GM12875 (cell line): ENCODE results near the gene XRRA1.

Source experiments
- H3K4me3 ChIP-seq: one replicate; pipeline ENCODE4 v1.5.1; 2011; ENCODE audit warnings: low read depth, low read length, control low read depth
- TF ChIP-seq, protein P1 (sequence below): IDR thresholded peaks from 2 replicates; pipeline ENCODE4 v1.5.1; 2011; ENCODE audit warnings: low read depth, mild to moderate bottlenecking, control low read depth, inconsistent platforms, low read length, moderate library complexity, borderline replicate concordance; ENCODE audit not compliant: insufficient read depth

Gene XRRA1

DNA sequence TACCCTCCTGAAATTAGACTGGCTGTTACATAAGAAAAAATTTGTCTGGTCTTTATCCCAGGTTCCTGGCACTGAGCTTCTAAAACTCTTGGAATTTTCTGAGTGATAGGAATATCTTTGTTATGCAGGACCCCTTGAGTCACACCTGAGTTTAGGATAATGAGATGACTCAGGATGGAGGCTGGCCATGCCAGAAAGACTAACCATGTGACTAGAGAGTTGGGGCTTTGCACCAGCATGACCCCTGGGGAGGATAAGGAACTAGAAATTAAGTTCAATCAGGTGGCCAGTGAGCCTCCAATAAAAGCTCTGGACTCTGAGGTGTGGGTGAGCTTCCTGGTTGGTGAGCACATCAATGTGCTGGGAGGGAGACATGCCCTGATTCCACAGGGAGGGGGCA is 88.1 kb downstream of the XRRA1 start:
- TF ChIP-seq, protein P1, sequence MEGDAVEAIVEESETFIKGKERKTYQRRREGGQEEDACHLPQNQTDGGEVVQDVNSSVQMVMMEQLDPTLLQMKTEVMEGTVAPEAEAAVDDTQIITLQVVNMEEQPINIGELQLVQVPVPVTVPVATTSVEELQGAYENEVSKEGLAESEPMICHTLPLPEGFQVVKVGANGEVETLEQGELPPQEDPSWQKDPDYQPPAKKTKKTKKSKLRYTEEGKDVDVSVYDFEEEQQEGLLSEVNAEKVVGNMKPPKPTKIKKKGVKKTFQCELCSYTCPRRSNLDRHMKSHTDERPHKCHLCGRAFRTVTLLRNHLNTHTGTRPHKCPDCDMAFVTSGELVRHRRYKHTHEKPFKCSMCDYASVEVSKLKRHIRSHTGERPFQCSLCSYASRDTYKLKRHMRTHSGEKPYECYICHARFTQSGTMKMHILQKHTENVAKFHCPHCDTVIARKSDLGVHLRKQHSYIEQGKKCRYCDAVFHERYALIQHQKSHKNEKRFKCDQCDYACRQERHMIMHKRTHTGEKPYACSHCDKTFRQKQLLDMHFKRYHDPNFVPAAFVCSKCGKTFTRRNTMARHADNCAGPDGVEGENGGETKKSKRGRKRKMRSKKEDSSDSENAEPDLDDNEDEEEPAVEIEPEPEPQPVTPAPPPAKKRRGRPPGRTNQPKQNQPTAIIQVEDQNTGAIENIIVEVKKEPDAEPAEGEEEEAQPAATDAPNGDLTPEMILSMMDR: no peak

DNA sequence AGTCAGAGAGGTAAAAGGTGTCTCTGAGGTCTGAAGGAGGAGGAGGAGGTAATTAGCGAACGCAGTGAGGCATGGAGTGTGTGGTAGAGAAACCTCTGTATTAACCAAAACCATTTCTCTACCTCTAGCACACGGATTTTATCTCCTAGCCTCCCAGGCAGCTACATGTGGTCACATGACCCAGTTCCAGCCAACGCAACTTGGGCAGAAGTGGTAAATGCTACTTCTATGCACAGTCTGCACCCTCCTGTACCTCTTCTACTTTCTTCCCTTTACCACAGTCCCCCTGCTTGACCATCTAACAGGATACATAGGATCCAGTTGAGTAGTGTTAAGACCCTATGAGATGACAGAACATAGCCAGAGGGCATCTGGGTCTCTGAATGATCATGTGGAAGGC is 95.7 kb downstream of the XRRA1 start:
- H3K4me3 ChIP-seq: no peak overlapping the region
- TF ChIP-seq, protein P1: no peak

More for the DNA sequence above, 88.1 kb downstream of the XRRA1 start:
- no peak overlapping the region for H3K4me3 ChIP-seq

DNA sequence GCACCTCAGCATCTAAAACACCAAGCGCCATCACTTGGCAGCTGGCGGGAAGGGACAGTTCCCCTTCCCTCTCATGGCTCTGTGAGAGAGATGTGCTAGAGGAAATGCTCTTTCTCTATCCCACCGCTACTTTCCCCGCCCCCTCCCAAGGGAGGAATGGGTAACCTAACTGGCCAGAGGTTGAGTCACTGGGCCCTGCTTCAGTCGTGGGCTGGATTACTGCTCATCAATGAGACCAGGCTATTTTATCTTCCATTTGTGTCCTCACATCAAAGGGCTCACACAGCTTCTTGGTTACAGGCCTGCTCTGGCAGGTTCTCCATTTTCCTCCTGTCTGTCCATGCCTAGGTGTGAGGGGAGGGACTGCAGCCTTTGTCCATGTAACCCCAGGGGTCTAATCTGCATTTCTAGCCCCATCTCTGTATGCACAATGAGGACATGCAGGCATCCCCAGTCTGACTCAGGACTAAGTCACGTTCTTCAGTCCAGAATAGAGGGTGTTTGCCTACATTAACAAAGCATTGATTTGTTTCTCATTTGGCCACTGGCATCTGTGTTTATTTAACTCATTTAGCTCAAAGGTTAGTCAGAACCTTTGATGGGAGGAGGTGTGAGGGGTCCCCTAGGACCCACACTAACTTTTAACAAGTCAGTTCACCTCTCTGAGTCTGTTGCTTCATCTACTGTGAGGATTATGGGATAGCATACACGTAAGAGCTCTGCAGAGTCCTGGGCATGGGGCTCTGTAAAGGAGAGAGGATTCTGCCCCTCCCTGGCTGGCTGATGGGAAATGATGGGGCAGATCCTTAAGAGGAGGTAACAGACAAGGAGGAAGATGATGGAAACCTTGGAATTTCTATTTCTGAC is 99.1 kb downstream of the XRRA1 start:
- no peak overlapping the region for H3K4me3 ChIP-seq
- TF ChIP-seq, protein P1: no peak

DNA sequence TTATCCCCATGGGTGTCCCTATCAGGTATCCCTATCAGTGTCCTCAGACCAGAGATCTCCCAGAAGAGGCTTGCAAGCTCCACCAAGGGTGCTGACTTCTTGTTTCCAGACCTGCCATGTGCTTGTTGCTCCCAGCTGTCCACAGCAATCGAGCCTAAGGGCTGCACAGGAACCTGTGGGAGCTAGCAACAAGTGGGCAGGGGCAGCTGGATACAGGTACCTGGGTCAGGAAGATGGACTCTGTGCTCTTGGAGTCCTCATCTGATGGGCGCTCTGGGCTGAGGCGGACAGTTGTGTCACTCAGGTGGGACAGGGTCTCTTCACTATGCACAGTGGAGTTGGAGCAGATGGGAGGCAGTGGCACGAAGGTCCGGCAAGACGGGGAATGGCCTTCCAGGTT is 101.0 kb downstream of the XRRA1 start:
- no peak overlapping the region for H3K4me3 ChIP-seq
- TF ChIP-seq, protein P1: no peak

DNA sequence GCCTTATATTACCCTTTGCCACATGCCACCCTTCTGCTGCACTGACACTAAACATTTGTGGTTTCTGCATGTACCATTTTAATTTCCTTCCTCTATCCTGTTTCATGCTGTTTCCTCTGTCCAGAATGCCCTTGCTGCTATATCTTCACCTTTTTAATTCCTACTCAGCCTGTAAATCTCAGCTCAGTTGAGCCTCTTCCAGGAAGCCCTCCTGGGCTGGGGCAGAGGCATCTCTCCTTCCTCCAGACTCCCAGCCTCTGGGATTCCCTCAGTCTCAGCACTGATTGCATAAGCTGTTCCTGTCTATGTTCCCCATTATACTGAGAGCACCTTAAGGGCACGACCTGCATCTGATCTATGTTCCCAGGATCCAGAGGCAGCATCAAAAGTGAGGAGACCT is 101.5 kb downstream of the XRRA1 start:
- H3K4me3 ChIP-seq: no peak overlapping the region
- TF ChIP-seq, protein P1: no peak

DNA sequence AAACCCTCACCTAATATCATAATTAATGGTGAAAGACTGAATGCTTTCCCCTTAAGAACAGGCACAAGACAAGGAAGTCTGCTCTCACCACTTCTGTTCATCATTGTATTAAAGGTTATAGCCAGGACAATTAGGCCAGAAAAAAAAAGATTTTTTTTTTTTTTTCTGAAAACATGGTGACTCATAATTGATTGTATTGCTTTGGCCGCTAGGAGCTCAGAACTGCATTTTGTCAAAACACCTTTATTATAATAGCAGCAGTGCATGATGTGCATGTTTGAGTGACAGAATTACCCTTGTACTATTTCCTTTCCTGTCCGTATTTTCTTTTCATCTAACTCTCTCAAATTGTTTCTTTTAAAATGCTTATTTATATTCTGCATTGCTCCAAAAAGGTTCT is 102.1 kb downstream of the XRRA1 start:
- no peak overlapping the region for H3K4me3 ChIP-seq
- TF ChIP-seq, protein P1: no peak

DNA sequence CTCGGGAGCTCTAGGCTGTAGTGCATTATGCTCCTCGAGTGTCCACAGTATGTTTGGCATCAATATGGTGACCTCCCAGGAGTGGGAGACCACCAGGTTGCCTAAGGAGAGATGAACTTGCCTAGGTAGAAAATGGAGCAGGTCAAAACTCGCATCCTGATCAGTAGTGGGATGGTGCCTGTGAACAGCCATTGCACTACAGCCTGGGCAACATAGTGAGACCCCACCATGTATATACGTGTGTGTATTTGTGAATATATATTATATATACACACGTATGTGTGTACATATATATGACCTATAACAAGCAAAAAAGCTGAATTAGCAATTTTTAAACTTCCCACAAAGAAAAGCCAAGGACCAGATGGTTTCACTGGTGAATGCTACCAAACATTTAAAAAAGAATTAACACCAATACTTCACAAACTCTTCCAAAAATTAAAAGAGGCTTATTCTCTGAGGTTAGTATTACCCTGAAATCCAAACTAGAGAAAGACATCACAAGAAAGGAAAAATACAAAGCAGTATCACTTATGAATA is 102.8 kb downstream of the XRRA1 start:
- TF ChIP-seq, protein P1: no peak
- no peak overlapping the region for H3K4me3 ChIP-seq
